Measurements from ENCODE around the gene TMPRSS11B.

GRCh38 chr4:68257719-68258118, 12.2 kb upstream of the TMPRSS11B start:
- TF ChIP-seq, protein P1, sequence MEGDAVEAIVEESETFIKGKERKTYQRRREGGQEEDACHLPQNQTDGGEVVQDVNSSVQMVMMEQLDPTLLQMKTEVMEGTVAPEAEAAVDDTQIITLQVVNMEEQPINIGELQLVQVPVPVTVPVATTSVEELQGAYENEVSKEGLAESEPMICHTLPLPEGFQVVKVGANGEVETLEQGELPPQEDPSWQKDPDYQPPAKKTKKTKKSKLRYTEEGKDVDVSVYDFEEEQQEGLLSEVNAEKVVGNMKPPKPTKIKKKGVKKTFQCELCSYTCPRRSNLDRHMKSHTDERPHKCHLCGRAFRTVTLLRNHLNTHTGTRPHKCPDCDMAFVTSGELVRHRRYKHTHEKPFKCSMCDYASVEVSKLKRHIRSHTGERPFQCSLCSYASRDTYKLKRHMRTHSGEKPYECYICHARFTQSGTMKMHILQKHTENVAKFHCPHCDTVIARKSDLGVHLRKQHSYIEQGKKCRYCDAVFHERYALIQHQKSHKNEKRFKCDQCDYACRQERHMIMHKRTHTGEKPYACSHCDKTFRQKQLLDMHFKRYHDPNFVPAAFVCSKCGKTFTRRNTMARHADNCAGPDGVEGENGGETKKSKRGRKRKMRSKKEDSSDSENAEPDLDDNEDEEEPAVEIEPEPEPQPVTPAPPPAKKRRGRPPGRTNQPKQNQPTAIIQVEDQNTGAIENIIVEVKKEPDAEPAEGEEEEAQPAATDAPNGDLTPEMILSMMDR (IDR thresholded peaks at IDR 0.05): no peak
- no peak for TF ChIP-seq ZFX (IDR thresholded peaks at IDR 0.05; ENCODE audit: borderline replicate concordance)
